GM21447 (cell line): ENCODE results near the gene BACE1.
"Not testable (repeated sequence)": the region's sequence is repeated elsewhere in the genome, so short reads cannot be mapped to it uniquely, and the experiment has no call there.

Experiments
- ATAC-seq: cut with Tn5 transposase; IDR thresholded peaks from one replicate; pipeline ENCODE4 v1.9.1; 2021; ENCODE audit not compliant: unreplicated experiment

The BACE1 gene

GRCh38 chr11:117278347-117278746, 37.7 kb downstream of the BACE1 start:
- ATAC-seq: no peak

GRCh38 chr11:117273550-117274289, 42.3 kb downstream of the BACE1 start:
- ATAC-seq: no peak

- ATAC-seq: not testable (repeated sequence)
Measured at GRCh38 chr11:117272175-117272574, 43.9 kb downstream of the BACE1 start.

- no peak for ATAC-seq
Measured at GRCh38 chr11:117271208-117271607, 44.8 kb downstream of the BACE1 start.

GRCh38 chr11:117269856-117270255, 46.2 kb downstream of the BACE1 start:
- ATAC-seq: no peak

- ATAC-seq: no peak
Measured at GRCh38 chr11:117265745-117266144, 50.3 kb downstream of the BACE1 start.

GRCh38 chr11:117264624-117265323, 51.3 kb downstream of the BACE1 start:
- ATAC-seq: not testable (repeated sequence)

GRCh38 chr11:117259417-117259816, 56.6 kb downstream of the BACE1 start:
- no peak for ATAC-seq

GRCh38 chr11:117258576-117258975, 57.5 kb downstream of the BACE1 start:
- no peak for ATAC-seq

- ATAC-seq: no peak
Measured at GRCh38 chr11:117256573-117256972, 59.5 kb downstream of the BACE1 start.

GRCh38 chr11:117255966-117256365, 60.1 kb downstream of the BACE1 start:
- no peak for ATAC-seq

GRCh38 chr11:117251506-117251905, 64.5 kb downstream of the BACE1 start:
- ATAC-seq: no peak

GRCh38 chr11:117249571-117249970, 66.5 kb downstream of the BACE1 start:
- ATAC-seq: no peak

- no peak for ATAC-seq
Measured at GRCh38 chr11:117248341-117248740, 67.7 kb downstream of the BACE1 start.

GRCh38 chr11:117239295-117239694, 76.8 kb downstream of the BACE1 start:
- ATAC-seq: no peak

- ATAC-seq: no peak
Measured at GRCh38 chr11:117238221-117238620, 77.8 kb downstream of the BACE1 start.
